ENCODE measurements around the gene EPHA10. TPM values are rescaled to one million over a fixed set of nuclear protein-coding genes. Genes with fewer than 3 reads are reported as not detected.

EPHA10 gene
- total RNA-seq, 1 experiment from 2014 or later, result not detected

DNA sequence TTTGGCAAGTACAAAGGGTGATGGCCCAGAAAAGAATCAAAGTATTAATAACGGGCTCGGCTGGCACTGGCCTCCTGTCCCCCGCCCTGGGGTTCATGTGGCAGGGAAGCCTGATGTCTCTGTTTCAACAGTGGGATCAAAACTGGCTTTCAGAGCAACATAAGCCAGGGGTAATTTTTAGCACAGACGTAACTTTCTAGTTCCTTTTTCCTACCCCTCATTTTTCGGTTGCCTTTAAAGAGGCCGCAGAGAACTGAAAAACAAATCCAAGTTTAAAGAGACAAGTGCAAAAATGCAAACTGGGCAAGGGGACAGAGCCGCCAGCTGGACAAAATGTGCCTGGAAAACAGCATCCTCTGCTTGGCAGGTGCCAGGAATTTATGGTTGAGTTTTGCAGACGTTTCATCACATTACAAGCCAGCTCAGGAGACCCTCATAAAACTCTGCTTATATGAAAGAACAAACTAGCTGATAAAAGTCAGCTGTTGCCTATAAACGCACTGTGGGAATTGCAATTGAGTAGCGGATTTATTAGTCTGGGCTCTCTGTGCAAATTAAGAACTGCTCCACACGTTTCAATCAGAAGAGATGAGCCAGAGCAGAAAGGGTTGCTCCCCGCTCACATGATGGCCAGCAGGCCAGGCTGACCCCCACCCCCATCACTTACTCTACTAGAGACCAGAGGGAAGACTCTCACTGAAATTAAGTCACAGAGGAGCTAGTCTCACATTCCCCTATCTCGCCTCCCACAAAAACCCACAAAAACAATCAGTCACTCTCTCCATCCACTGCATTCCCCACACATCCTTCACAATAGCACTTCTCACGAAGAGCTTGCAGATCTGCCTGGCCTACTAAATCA lies 88.4 kb downstream of the EPHA10 start:
- no peaks in the 10 kb centered on the region for H3K9me3 ChIP-seq
- no peak overlapping the region for H3K4me3 ChIP-seq
- peaks cover 7% of the 10 kb centered on the region for H3K36me3 ChIP-seq
- H3K27me3 ChIP-seq, result no peaks in the 10 kb centered on the region
- no peak for DNase-seq

DNA sequence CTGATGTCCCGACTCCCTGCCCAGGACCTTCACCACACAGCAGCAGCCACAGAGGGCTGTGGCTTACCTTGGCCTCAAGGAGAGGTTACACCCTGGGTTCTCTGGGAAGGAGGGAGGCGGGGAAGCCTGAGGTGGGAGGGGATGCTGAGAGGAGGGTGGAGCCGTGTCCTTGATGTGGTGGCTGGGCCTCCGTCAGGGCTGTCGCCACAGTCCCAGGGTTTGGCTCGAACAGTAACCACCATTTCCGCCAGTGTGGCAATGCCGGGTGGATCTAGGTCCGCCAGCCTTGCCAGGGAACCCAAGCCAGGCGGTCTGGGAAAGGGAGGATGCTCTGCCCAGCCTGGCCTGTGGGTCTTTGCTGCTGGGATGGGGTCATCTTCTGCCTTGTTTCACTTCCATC lies 91.0 kb downstream of the EPHA10 start:
- H3K36me3 ChIP-seq, result no peaks in the 10 kb centered on the region
- H3K27me3 ChIP-seq, result no peaks in the 10 kb centered on the region
- no peaks in the 10 kb centered on the region for H3K9me3 ChIP-seq
- no peak overlapping the region for H3K4me3 ChIP-seq
- no peak for DNase-seq

GRCh38 chr1:37672136-37672870 lies 92.6 kb downstream of the EPHA10 start:
- no peaks in the 10 kb centered on the region for H3K9me3 ChIP-seq
- no peaks in the 10 kb centered on the region for H3K27me3 ChIP-seq
- no peak for DNase-seq
- H3K4me3 ChIP-seq, result no peak overlapping the region
- H3K36me3 ChIP-seq, result no peaks in the 10 kb centered on the region

- DNase-seq, result no peak
- Histone ChIP-seq H3K36me3 (no peaks in the 10 kb centered on the region), H3K9me3 (no peaks in the 10 kb centered on the region), H3K27me3 (no peaks in the 10 kb centered on the region), H3K4me3 (no peak overlapping the region)
These were observed 93.7 kb downstream of the EPHA10 start for GRCh38 chr1:37671261-37671660.

GRCh38 chr1:37670133-37670532 lies 94.8 kb downstream of the EPHA10 start:
- Histone ChIP-seq H3K4me3 (no peak overlapping the region), H3K27me3 (no peaks in the 10 kb centered on the region), H3K9me3 (no peaks in the 10 kb centered on the region), H3K36me3 (no peaks in the 10 kb centered on the region)
- no peak for DNase-seq

DNA sequence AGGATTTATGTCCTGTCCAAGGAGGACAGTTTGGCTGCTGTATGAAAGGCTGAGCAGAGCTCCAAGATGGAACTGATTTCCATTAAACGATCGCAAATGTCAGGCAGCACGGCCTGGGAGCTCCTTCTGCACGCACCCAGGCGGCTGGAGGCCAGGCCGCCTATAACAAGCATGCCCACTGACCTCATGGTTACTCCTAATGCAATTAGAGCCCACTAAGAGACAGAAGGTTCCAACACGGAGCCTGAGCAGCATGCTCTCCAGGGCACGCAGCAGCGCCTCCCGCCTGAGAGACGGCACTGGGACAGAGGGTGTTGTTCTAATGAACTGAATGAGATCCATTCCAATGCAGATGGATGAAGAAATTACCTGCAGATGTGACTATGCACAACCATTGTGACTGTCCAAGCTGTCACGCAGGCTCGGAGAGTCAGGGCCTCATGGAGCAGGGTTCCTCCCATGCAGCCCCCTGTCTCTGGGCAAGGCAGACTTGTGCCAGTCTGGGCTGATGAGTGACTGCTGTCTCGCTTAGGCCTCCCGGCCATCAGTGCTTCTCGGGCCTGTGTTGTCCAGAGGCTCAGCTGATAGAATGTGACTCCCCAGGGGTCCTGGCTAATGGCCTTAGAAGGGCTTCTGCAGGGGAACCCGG lies 97.8 kb downstream of the EPHA10 start:
- Histone ChIP-seq H3K9me3 (no peaks in the 10 kb centered on the region), H3K4me3 (no peak overlapping the region), H3K27me3 (no peaks in the 10 kb centered on the region), H3K36me3 (no peaks in the 10 kb centered on the region)
- DNase-seq, result no peak

DNA sequence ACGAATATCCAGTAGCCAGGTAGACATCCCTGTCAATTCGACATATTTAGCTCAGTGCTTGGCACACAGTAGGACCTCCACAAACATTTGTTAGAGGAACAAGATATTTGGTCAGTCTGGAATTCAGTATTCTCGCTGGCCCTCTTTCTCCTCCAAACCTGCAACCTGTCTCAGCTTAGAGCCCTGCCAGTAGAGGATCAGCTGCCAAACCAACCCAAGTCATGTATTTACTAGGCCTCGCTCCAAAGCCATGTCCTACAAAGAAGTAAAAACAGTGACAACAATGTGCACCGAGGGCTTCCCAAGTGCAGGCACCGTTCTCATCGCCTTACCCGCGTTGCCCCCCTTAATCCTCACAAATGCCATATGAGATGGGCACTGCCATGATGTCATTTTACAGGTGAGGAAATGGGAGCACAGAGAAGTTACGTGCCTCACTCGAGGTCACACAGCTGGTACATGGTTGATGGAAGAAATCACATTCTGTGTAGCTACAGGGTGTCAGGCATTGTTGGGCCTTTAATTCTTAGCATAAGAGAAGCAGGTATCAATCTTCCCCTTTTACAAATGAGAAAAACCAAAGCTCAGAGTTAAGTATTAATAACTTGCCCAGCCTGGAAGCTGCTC lies 98.6 kb downstream of the EPHA10 start:
- Histone ChIP-seq H3K9me3 (no peaks in the 10 kb centered on the region), H3K4me3 (no peak overlapping the region), H3K27me3 (no peaks in the 10 kb centered on the region), H3K36me3 (no peaks in the 10 kb centered on the region)
- DNase-seq, result no peak

Other genes with a start within 250 kb of the EPHA10 start
- 4.7 and 7.2 TPM in 2 replicates for gene SNIP1, start 210.8 kb downstream of the EPHA10 start, total RNA-seq (2014; rRNA removed; shearing (Covaris generic); ENCODE audit: low replicate concordance)
- gene DNALI1, start 208.2 kb downstream of the EPHA10 start, total RNA-seq (2014; rRNA removed; shearing (Covaris generic); ENCODE audit: low replicate concordance), result not detected in 2 replicates
- 66.5 and 126 TPM in 2 replicates for gene GNL2, start 169.2 kb downstream of the EPHA10 start, total RNA-seq (2014; rRNA removed; shearing (Covaris generic); ENCODE audit: low replicate concordance)
- gene RSPO1, start 130.2 kb downstream of the EPHA10 start, total RNA-seq (2014; rRNA removed; shearing (Covaris generic); ENCODE audit: low replicate concordance), result not detected in 2 replicates
- gene CDCA8, start 72.6 kb downstream of the EPHA10 start, total RNA-seq (2014; rRNA removed; shearing (Covaris generic); ENCODE audit: low replicate concordance), result 6.3 and 14.2 TPM in 2 replicates
- gene MANEAL, start 28.7 kb upstream of the EPHA10 start, total RNA-seq (2014; rRNA removed; shearing (Covaris generic); ENCODE audit: low replicate concordance), result 8.8 and 15.0 TPM in 2 replicates
- gene C1orf122, start 42.7 kb upstream of the EPHA10 start, total RNA-seq (2014; rRNA removed; shearing (Covaris generic); ENCODE audit: low replicate concordance), result 22.3 and 68.2 TPM in 2 replicates
- gene YRDC, start 43.1 kb upstream of the EPHA10 start, total RNA-seq (2014; rRNA removed; shearing (Covaris generic); ENCODE audit: low replicate concordance), result 34.7 and 37.8 TPM in 2 replicates
- 2.2 and 2.5 TPM in 2 replicates for gene MTF1, start 94.5 kb upstream of the EPHA10 start, total RNA-seq (2014; rRNA removed; shearing (Covaris generic); ENCODE audit: low replicate concordance)
- 12.4 and 19.2 TPM in 2 replicates for gene INPP5B, start 181.9 kb upstream of the EPHA10 start, total RNA-seq (2014; rRNA removed; shearing (Covaris generic); ENCODE audit: low replicate concordance)
- 91.1 and 159 TPM in 2 replicates for gene SF3A3, start 224.9 kb upstream of the EPHA10 start, total RNA-seq (2014; rRNA removed; shearing (Covaris generic); ENCODE audit: low replicate concordance)
- 13.7 and 26.0 TPM in 2 replicates for gene FHL3, start 240.4 kb upstream of the EPHA10 start, total RNA-seq (2014; rRNA removed; shearing (Covaris generic); ENCODE audit: low replicate concordance)
- gene UTP11, start 247.6 kb upstream of the EPHA10 start, total RNA-seq (2014; rRNA removed; shearing (Covaris generic); ENCODE audit: low replicate concordance), result 101 and 200 TPM in 2 replicates